HEK293 (cell line): ENCODE data around the gene HSPA4.
"Not testable (repeated sequence)": the region's sequence is repeated elsewhere in the genome, so short reads cannot be mapped to it uniquely, and the experiment has no call there.

ENCODE experiments used
- CTCF ChIA-PET: fragments of 350-600 bp; formaldehyde crosslinking; extraction: SDS; loops from one replicate; lab custom pipeline; 2021; ENCODE audit warnings: antibody characterized with exemption; lab: Yijun Ruan, JAX
- POLR2A ChIA-PET: fragments of 300-600 bp; formaldehyde crosslinking; extraction: SDS; loops from one replicate; lab custom pipeline; 2020; ENCODE audit warnings: antibody characterized with exemption, inconsistent platforms; lab: Yijun Ruan, JAX
- H3K27ac ChIP-seq: fragments of 200-500 bp; sonication (Bioruptor generic); 2 replicates; pipeline ENCODE4 v1.5.1; 2014; ENCODE audit warnings: low read depth, low read length, control low read depth, inconsistent platforms; ENCODE audit errors: extremely low read depth
- H3K36me3 ChIP-seq, 2 experiments: fragments of 200-500 bp in 1 of 2; sonication (Bioruptor generic) in 1 of 2; 1 replicate in 1 of 2; 2 replicates in 1 of 2; pipeline ENCODE4 v1.5.1; 2014 to 2017; ENCODE audit warnings: inconsistent platforms in 2 of 2, low read length in 2 of 2; ENCODE audit not compliant: control insufficient read depth in 2 of 2, insufficient read depth in 1 of 2
- H3K4me1 ChIP-seq: fragments of 200-500 bp; sonication (Bioruptor generic); 2 replicates; pipeline ENCODE4 v1.5.1; 2014; ENCODE audit warnings: mild to moderate bottlenecking, low read length, inconsistent platforms; ENCODE audit not compliant: control insufficient read depth, insufficient read depth
- H3K4me3 ChIP-seq: 2 replicates; pipeline ENCODE4 v1.5.1; 2011; ENCODE audit warnings: low read depth, mild to moderate bottlenecking, control low read depth, low read length, moderate library complexity
- H3K9me3 ChIP-seq: fragments of 200-500 bp; sonication (Bioruptor generic); 2 replicates; pipeline ENCODE4 v1.5.1; 2014; ENCODE audit warnings: low read depth, low read length, inconsistent platforms; ENCODE audit not compliant: control insufficient read depth, insufficient read depth
- IKZF3 ChIP-seq: fragments of 450-650 bp; IDR thresholded peaks from 2 replicates; pipeline ENCODE4 v1.5.0; 2018; ENCODE audit warnings: missing biosample characterization, mild to moderate bottlenecking, missing genetic modification characterization, moderate library complexity
- KLF10 ChIP-seq: fragments of 450-650 bp; IDR thresholded peaks from 2 replicates; pipeline ENCODE4 v1.5.1; 2018; ENCODE audit warnings: missing biosample characterization, mild to moderate bottlenecking, missing genetic modification characterization
- RBAK ChIP-seq: fragments of 450-650 bp; formaldehyde crosslinking; IDR thresholded peaks from 2 replicates; pipeline ENCODE4 v1.5.1; 2016; ENCODE audit warnings: missing biosample characterization, missing genetic modification characterization
- ZBTB11 ChIP-seq: fragments of 450-650 bp; formaldehyde crosslinking; conservative IDR thresholded peaks from 2 replicates; pipeline ENCODE4 v1.5.1; 2016; ENCODE audit warnings: low read depth, missing biosample characterization, missing genetic modification characterization
- ZBTB17 ChIP-seq: fragments of 450-650 bp; formaldehyde crosslinking; IDR thresholded peaks from 2 replicates; pipeline ENCODE4 v1.5.1; 2016; ENCODE audit warnings: missing biosample characterization, missing genetic modification characterization
- ZBTB7A ChIP-seq: fragments of 450-650 bp; formaldehyde crosslinking; IDR thresholded peaks from 2 replicates; pipeline ENCODE4 v1.5.1; 2016; ENCODE audit warnings: low read depth, missing biosample characterization, missing genetic modification characterization
- ZBTB8A ChIP-seq: fragments of 450-650 bp; formaldehyde crosslinking; IDR thresholded peaks from 2 replicates; pipeline ENCODE4 v1.5.1; 2016; ENCODE audit warnings: missing biosample characterization, missing genetic modification characterization
- ZFP37 ChIP-seq: fragments of 450-650 bp; formaldehyde crosslinking; IDR thresholded peaks from 2 replicates; pipeline ENCODE4 v1.5.1; 2016; ENCODE audit warnings: missing biosample characterization, missing genetic modification characterization
- ZNF10 ChIP-seq: fragments of 450-650 bp; formaldehyde crosslinking; IDR thresholded peaks from 2 replicates; pipeline ENCODE4 v1.5.1; 2017; ENCODE audit warnings: missing biosample characterization, missing genetic modification characterization
- ZNF112 ChIP-seq: fragments of 450-650 bp; formaldehyde crosslinking; IDR thresholded peaks from 2 replicates; pipeline ENCODE4 v1.5.0; 2017; ENCODE audit warnings: missing biosample characterization, missing genetic modification characterization
- ZNF121 ChIP-seq: fragments of 450-650 bp; formaldehyde crosslinking; IDR thresholded peaks from 2 replicates; pipeline ENCODE4 v1.5.1; 2016; ENCODE audit warnings: missing biosample characterization, missing genetic modification characterization
- ZNF146 ChIP-seq: fragments of 450-650 bp; formaldehyde crosslinking; IDR thresholded peaks from 2 replicates; pipeline ENCODE4 v1.5.1; 2016; ENCODE audit warnings: missing biosample characterization, missing genetic modification characterization
- ZNF23 ChIP-seq: fragments of 450-650 bp; formaldehyde crosslinking; IDR thresholded peaks from 2 replicates; pipeline ENCODE4 v1.5.1; 2016; ENCODE audit warnings: missing biosample characterization, missing genetic modification characterization, borderline replicate concordance
- ZNF26 ChIP-seq: fragments of 450-650 bp; formaldehyde crosslinking; IDR thresholded peaks from 2 replicates; pipeline ENCODE4 v1.5.1; 2016; ENCODE audit warnings: missing biosample characterization, missing genetic modification characterization
- ZNF266 ChIP-seq: fragments of 450-650 bp; formaldehyde crosslinking; IDR thresholded peaks from 2 replicates; pipeline ENCODE4 v1.5.1; 2016; ENCODE audit warnings: missing biosample characterization, missing genetic modification characterization, low read depth
- ZNF335 ChIP-seq: fragments of 450-650 bp; formaldehyde crosslinking; conservative IDR thresholded peaks from 2 replicates; pipeline ENCODE4 v1.5.1; 2016; ENCODE audit warnings: missing biosample characterization, missing genetic modification characterization
- ZNF362 ChIP-seq: fragments of 450-650 bp; formaldehyde crosslinking; IDR thresholded peaks from 2 replicates; pipeline ENCODE4 v1.5.1; 2016; ENCODE audit warnings: missing biosample characterization, missing genetic modification characterization
- ZNF391 ChIP-seq: fragments of 450-650 bp; formaldehyde crosslinking; IDR thresholded peaks from 2 replicates; pipeline ENCODE4 v1.5.1; 2016; ENCODE audit warnings: low read depth, missing biosample characterization, missing genetic modification characterization, borderline replicate concordance
- ZNF555 ChIP-seq: fragments of 450-650 bp; formaldehyde crosslinking; conservative IDR thresholded peaks from 2 replicates; pipeline ENCODE4 v1.5.1; 2017; ENCODE audit warnings: missing biosample characterization, mild to moderate bottlenecking, missing genetic modification characterization, inconsistent platforms
- ZNF560 ChIP-seq: fragments of 450-650 bp; formaldehyde crosslinking; IDR thresholded peaks from 2 replicates; pipeline ENCODE4 v1.5.1; 2017; ENCODE audit warnings: missing biosample characterization, missing genetic modification characterization, borderline replicate concordance
- ZNF639 ChIP-seq: fragments of 450-650 bp; formaldehyde crosslinking; IDR thresholded peaks from 2 replicates; pipeline ENCODE4 v1.5.1; 2016; ENCODE audit warnings: missing biosample characterization, missing genetic modification characterization
- ZNF701 ChIP-seq: fragments of 450-650 bp; formaldehyde crosslinking; IDR thresholded peaks from 2 replicates; pipeline ENCODE4 v1.5.1; 2016; ENCODE audit warnings: missing biosample characterization, missing genetic modification characterization
- ZNF768 ChIP-seq: fragments of 450-650 bp; formaldehyde crosslinking; IDR thresholded peaks from 2 replicates; pipeline ENCODE4 v1.5.1; 2018; ENCODE audit warnings: missing biosample characterization, mild to moderate bottlenecking, missing genetic modification characterization
- ZNF776 ChIP-seq: fragments of 450-650 bp; formaldehyde crosslinking; IDR thresholded peaks from 2 replicates; pipeline ENCODE4 v1.5.0; 2017; ENCODE audit warnings: missing biosample characterization, missing genetic modification characterization, borderline replicate concordance
- ZSCAN23 ChIP-seq: fragments of 450-650 bp; formaldehyde crosslinking; IDR thresholded peaks from 2 replicates; pipeline ENCODE4 v1.5.1; 2016; ENCODE audit warnings: missing biosample characterization, missing genetic modification characterization
- ZSCAN30 ChIP-seq: fragments of 450-650 bp; IDR thresholded peaks from 2 replicates; pipeline ENCODE4 v1.5.1; 2018; ENCODE audit warnings: missing biosample characterization, mild to moderate bottlenecking, missing genetic modification characterization, moderate library complexity
- TF ChIP-seq, protein P1 (sequence below): fragments of 450-650 bp; formaldehyde crosslinking; IDR thresholded peaks from 2 replicates; pipeline ENCODE4 v1.5.1; 2017; ENCODE audit warnings: missing biosample characterization, mild to moderate bottlenecking, missing genetic modification characterization, moderate library complexity

HSPA4 gene

DNA sequence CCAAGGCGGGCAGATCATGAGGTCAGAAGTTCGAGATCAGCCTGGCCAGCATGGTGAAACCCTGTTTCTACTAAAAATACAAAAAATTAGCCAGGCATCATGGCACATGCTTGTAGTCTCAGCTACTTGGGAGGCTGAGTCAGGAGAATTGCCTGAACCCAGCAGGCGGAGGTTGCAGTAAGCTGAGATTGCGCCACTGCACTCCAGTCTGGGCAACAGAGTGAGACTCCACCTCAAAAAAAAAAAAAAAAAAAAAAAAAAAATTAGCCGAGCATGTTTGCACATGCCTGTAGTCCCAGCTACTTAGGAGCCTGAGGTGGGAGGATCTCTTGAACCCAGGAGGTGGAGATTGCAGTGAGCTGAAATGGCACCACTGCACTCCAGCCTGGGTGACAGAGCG is 15.1 kb upstream of the HSPA4 start:
- H3K4me3 ChIP-seq, H3K4me1 ChIP-seq, H3K27ac ChIP-seq, H3K36me3 ChIP-seq, H3K9me3 ChIP-seq: not testable (repeated sequence)
- POLR2A ChIA-PET, result interaction anchor here (1.3 kb wide), 2 partner anchors 13 to 15 kb away, joined by 3 to 6 read pairs; partner anchors contain the start of gene HSPA4
- CTCF ChIA-PET, result interaction anchor here (0.6 kb wide), 1 partner anchor 12 kb away, joined by 3 read pairs; no protein-coding TSS in a partner anchor
- TF ChIP-seq ZNF362 (tag by site-specific recombination), result 0 out of 2 replicates have a peak, but pooled peaks have one; percentile 76

DNA sequence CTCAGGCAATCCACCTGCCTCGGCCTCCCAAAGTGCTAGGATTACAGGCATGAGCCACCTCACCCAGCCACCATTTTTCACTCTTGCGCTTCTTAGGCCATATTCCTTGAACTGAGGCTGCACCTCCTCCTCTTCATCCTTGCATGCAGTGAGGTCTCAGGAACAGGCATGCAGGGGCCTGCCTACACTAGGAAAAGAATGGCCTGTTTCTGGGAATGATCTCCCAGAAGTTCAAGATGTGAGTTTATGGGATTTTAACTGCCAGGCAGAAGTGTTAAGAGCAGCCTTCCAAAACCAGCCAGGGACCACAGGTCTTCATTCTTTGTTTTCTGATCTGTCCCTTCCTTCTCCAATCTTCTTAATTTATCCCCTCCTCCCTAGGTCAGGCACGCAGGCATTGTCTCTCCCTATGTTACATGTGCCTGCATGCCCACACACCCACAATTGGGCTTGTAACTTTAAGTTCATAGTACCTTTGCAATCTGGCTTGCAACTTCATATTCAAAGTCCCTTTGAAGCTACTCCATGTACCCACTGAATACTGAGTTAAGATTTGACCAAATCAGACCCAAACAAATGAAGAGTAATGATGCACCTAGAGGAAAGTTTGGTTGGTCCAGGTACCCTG is 10.5 kb upstream of the HSPA4 start:
- POLR2A ChIA-PET, result no interaction called here

DNA sequence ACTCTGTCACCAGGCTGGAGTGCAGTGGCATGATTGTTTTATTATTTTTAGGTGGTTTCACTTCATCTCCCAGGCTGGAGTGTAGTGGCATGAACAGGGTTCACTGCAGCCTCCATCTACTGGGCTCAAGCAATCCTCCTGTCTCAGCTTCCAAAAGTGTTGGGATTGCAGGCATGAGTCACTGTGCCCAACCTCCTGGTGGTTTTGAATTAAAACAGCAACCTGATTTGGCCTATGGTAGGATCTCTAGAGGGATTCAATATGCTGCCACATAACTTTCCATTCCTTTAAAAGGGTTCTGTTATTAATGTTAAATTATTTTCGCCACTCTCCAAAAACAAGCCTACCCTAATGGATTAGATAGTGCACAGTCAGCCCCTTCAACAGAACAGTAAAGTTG is 9.9 kb upstream of the HSPA4 start:
- H3K9me3 ChIP-seq, result no peaks in the 10 kb centered on the region
- no peak overlapping the region for H3K27ac ChIP-seq
- H3K4me1 ChIP-seq, result peaks cover 3% of the 10 kb centered on the region; the same call in 1 of the 2 replicates
- POLR2A ChIA-PET, result no interaction called here
- CTCF ChIA-PET, result interaction anchor here (0.7 kb wide), 1 partner anchor 71 kb away, joined by 3 read pairs; no protein-coding TSS in a partner anchor
- H3K36me3 ChIP-seq, result no peaks in the 10 kb centered on the region
- H3K4me3 ChIP-seq, result no peak overlapping the region
- TF ChIP-seq ZNF560 (tag by site-specific recombination), result no peak
- TF ChIP-seq, protein P1, sequence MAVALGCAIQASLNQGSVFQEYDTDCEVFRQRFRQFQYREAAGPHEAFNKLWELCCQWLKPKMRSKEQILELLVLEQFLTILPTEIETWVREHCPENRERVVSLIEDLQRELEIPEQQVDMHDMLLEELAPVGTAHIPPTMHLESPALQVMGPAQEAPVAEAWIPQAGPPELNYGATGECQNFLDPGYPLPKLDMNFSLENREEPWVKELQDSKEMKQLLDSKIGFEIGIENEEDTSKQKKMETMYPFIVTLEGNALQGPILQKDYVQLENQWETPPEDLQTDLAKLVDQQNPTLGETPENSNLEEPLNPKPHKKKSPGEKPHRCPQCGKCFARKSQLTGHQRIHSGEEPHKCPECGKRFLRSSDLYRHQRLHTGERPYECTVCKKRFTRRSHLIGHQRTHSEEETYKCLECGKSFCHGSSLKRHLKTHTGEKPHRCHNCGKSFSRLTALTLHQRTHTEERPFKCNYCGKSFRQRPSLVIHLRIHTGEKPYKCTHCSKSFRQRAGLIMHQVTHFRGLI (tag by site-specific recombination), result peak; percentile 53; the same call in 1 of the 2 replicates
- TF ChIP-seq ZNF768 (tag by site-specific recombination), result no peak
- TF ChIP-seq ZNF776 (tag by site-specific recombination), result no peak
- TF ChIP-seq ZNF10 (tag by site-specific recombination), result no peak
- TF ChIP-seq ZBTB8A (tag by site-specific recombination), result no peak
- TF ChIP-seq ZSCAN30 (tag by site-specific recombination), result no peak
- no peak for TF ChIP-seq ZBTB11 (tag by site-specific recombination)
- 0 out of 2 replicates have a peak, but pooled peaks have one; percentile 12 for TF ChIP-seq IKZF3

More for the DNA sequence above, 10.5 kb upstream of the HSPA4 start:
- no peak for TF ChIP-seq ZNF639 (tag by site-specific recombination)
- TF ChIP-seq ZNF701 (tag by site-specific recombination), result no peak
- no peak for TF ChIP-seq ZNF768 (tag by site-specific recombination)
- no peak for TF ChIP-seq ZNF26 (tag by site-specific recombination)
- no peak for TF ChIP-seq ZNF391
- no peak for TF ChIP-seq ZNF555 (tag by site-specific recombination)
- TF ChIP-seq ZBTB7A (tag by site-specific recombination), result no peak
- no peak for TF ChIP-seq RBAK (tag by site-specific recombination)
- TF ChIP-seq ZNF121 (tag by site-specific recombination), result 0 out of 2 replicates have a peak, but pooled peaks have one; percentile 6
- no peak for TF ChIP-seq ZNF266
- no peak for TF ChIP-seq ZNF112
- no peak for TF ChIP-seq ZBTB17 (tag by site-specific recombination)
- peak; percentile 59; the same call in 1 of the 2 replicates for TF ChIP-seq ZNF335 (tag by site-specific recombination)
- TF ChIP-seq ZNF23 (tag by site-specific recombination), result no peak
- no peak for TF ChIP-seq ZSCAN23 (tag by site-specific recombination)
- TF ChIP-seq KLF10 (tag by site-specific recombination), result no peak
- no peak for TF ChIP-seq ZFP37 (tag by site-specific recombination)
- TF ChIP-seq ZNF146 (tag by site-specific recombination), result no peak
- TF ChIP-seq, all 188 proteins: peak for 2
- Histone ChIP-seq H3K27ac (0 out of 2 replicates have a peak overlapping the region, but pooled peaks have one; percentile 5), H3K4me3 (no peak overlapping the region), H3K4me1 (peaks cover 3% of the 10 kb centered on the region; the same call in 1 of the 2 replicates), H3K36me3 (no peaks in the 10 kb centered on the region), H3K9me3 (no peaks in the 10 kb centered on the region)
- CTCF ChIA-PET, result interaction anchor here (0.7 kb wide), 1 partner anchor 71 kb away, joined by 3 read pairs; no protein-coding TSS in a partner anchor
